IMR-90 (cell line): ENCODE measurements around the gene ZNF746. TPM values are rescaled to one million over a fixed set of nuclear protein-coding genes. Genes with fewer than 3 reads are reported as not detected.

Experiments used
- ATAC-seq: fragments of 200-7000 bp; cut with Tn5 transposase; 2 replicates; pipeline ENCODE4 v1.9.1; 2020; ENCODE audit warnings: low read depth, mild to moderate bottlenecking, moderate library complexity
- BruUV-seq: library from RNA; stranded (reverse); fragments of 400-500 nt; replicated peaks from 2 replicates; lab custom pipeline; 2021; lab: Mats Ljungman, UMichigan
- CTCF ChIA-PET: fragments of 300-600 bp; formaldehyde crosslinking; extraction: SDS; loops from one replicate; lab custom pipeline; 2021; ENCODE audit warnings: antibody characterized with exemption; lab: Yijun Ruan, JAX
- POLR2A ChIA-PET: fragments of 300-600 bp; sonication (Branson Sonifier 250); formaldehyde crosslinking; loops from one replicate; lab custom pipeline; 2022; ENCODE audit warnings: antibody characterized with exemption; ENCODE audit not compliant: unreplicated experiment; lab: Charles Lee
- DNase-seq: peaks from one replicate; pipeline ENCODE4 v3.0.0; 2013
- H2AFZ ChIP-seq: replicated peaks from 2 replicates; pipeline ENCODE3; 2013; ENCODE audit warnings: low read length, mild to moderate bottlenecking; ENCODE audit not compliant: poor library complexity
- H2AK5ac ChIP-seq: 2 replicates; pipeline ENCODE4 v1.6.1; 2013; ENCODE audit warnings: low read depth, low read length, inconsistent platforms
- H2AK9ac ChIP-seq: replicated peaks from 2 replicates; pipeline ENCODE3; 2013; ENCODE audit warnings: mild to moderate bottlenecking, low read depth, low read length, moderate library complexity; ENCODE audit not compliant: poor library complexity
- H2BK120ac ChIP-seq: 2 replicates; pipeline ENCODE4 v1.6.1; 2013; ENCODE audit warnings: low read depth, low read length, inconsistent platforms
- H2BK15ac ChIP-seq: 3 replicates; pipeline ENCODE4 v1.6.1; 2013; ENCODE audit warnings: low read depth, low read length, inconsistent platforms
- H2BK20ac ChIP-seq: 2 replicates; pipeline ENCODE4 v1.6.1; 2013; ENCODE audit warnings: low read depth, mild to moderate bottlenecking, inconsistent platforms, low read length, moderate library complexity
- H2BK5ac ChIP-seq: 2 replicates; pipeline ENCODE4 v1.6.1; 2013; ENCODE audit warnings: mild to moderate bottlenecking, low read depth, low read length, inconsistent platforms; ENCODE audit not compliant: poor library complexity, severe bottlenecking
- H3K14ac ChIP-seq: replicated peaks from 2 replicates; pipeline ENCODE4 v1.6.1; 2013; ENCODE audit warnings: low read depth, low read length, inconsistent platforms
- H3K18ac ChIP-seq: 2 replicates; pipeline ENCODE4 v1.6.1; 2013; ENCODE audit warnings: low read depth, low read length, control low read depth
- H3K23ac ChIP-seq: 2 replicates; pipeline ENCODE4 v1.6.1; 2013; ENCODE audit warnings: low read depth, low read length, inconsistent platforms
- H3K27ac ChIP-seq: 2 replicates; pipeline ENCODE4 v1.5.1; 2013; ENCODE audit warnings: mild to moderate bottlenecking, control low read depth, low read length; ENCODE audit not compliant: insufficient read depth
- H3K27me3 ChIP-seq: 2 replicates; pipeline ENCODE4 v1.6.1; 2013; ENCODE audit warnings: low read length; ENCODE audit not compliant: control insufficient read depth, insufficient read depth
- H3K36me3 ChIP-seq: 2 replicates; pipeline ENCODE4 v1.6.1; 2013; ENCODE audit warnings: low read length, mixed read lengths; ENCODE audit not compliant: control insufficient read depth, insufficient read depth
- H3K4ac ChIP-seq: 2 replicates; pipeline ENCODE4 v1.6.1; 2013; ENCODE audit warnings: low read depth, low read length, inconsistent platforms
- H3K4me1 ChIP-seq: 2 replicates; pipeline ENCODE4 v1.6.1; 2013; ENCODE audit warnings: low read length, mixed read lengths; ENCODE audit not compliant: control insufficient read depth, insufficient read depth
- H3K4me2 ChIP-seq: 2 replicates; pipeline ENCODE4 v1.6.1; 2013; ENCODE audit warnings: low read depth, mild to moderate bottlenecking, control low read depth, low read length, moderate library complexity
- H3K4me3 ChIP-seq: 2 replicates; pipeline ENCODE4 v1.5.1; 2013; ENCODE audit warnings: low read depth, mild to moderate bottlenecking, control low read depth, low read length, moderate library complexity; ENCODE audit not compliant: insufficient read depth
- H3K56ac ChIP-seq: 2 replicates; pipeline ENCODE4 v1.6.1; 2013; ENCODE audit warnings: low read length, inconsistent platforms; ENCODE audit not compliant: insufficient read depth; ENCODE audit errors: extremely low read depth
- H3K79me1 ChIP-seq, 2 experiments: 2 replicates each; pipeline ENCODE4 v1.6.1; 2013; ENCODE audit warnings: low read length in 2 of 2, inconsistent platforms in 1 of 2, low read depth in 1 of 2
- H3K9ac ChIP-seq: 2 replicates; pipeline ENCODE4 v1.6.1; 2013; ENCODE audit warnings: low read depth, low read length, control low read depth
- H3K9me1 ChIP-seq: 2 replicates; pipeline ENCODE4 v1.6.1; 2013; ENCODE audit warnings: low read length, inconsistent platforms; ENCODE audit not compliant: insufficient read depth
- H3K9me3 ChIP-seq: 2 replicates; pipeline ENCODE4 v1.6.1; 2013; ENCODE audit warnings: low read length; ENCODE audit not compliant: control insufficient read depth, insufficient read depth
- H4K20me1 ChIP-seq: 2 replicates; pipeline ENCODE4 v1.6.1; 2013; ENCODE audit warnings: low read length, inconsistent platforms; ENCODE audit not compliant: insufficient read depth
- H4K5ac ChIP-seq: 2 replicates; pipeline ENCODE4 v1.6.1; 2013; ENCODE audit warnings: mild to moderate bottlenecking, low read depth, low read length, control low read depth
- H4K8ac ChIP-seq, 2 experiments: 2 replicates each; pipeline ENCODE4 v1.6.1; 2013; ENCODE audit warnings: low read depth in 2 of 2, low read length in 2 of 2, control low read depth in 1 of 2, inconsistent platforms in 1 of 2
- H4K91ac ChIP-seq: 2 replicates; pipeline ENCODE4 v1.6.1; 2013; ENCODE audit warnings: low read depth, low read length, inconsistent platforms; ENCODE audit not compliant: insufficient read depth
- BHLHE40 ChIP-seq: fragments of 150-350 bp; IDR thresholded peaks from 2 replicates; pipeline ENCODE4 v1.6.1; 2016; ENCODE audit warnings: mild to moderate bottlenecking, low read depth, low read length
- CEBPB ChIP-seq: IDR thresholded peaks from 2 replicates; pipeline ENCODE4 v1.6.1; 2012; ENCODE audit warnings: low read depth, low read length, improper control_type of control experiment
- CHD1 ChIP-seq: IDR thresholded peaks from 2 replicates; pipeline ENCODE4 v1.6.1; 2012; ENCODE audit warnings: low read depth, low read length, improper control_type of control experiment
- CTCF ChIP-seq: conservative IDR thresholded peaks from 2 replicates; pipeline ENCODE4 v1.5.1; 2012; ENCODE audit warnings: mild to moderate bottlenecking, low read depth, low read length, improper control_type of control experiment
- ELK1 ChIP-seq: fragments of 150-350 bp; IDR thresholded peaks from 2 replicates; pipeline ENCODE4 v1.6.1; 2016; ENCODE audit warnings: low read depth, mild to moderate bottlenecking, low read length, moderate library complexity, borderline replicate concordance
- FOS ChIP-seq: fragments of 150-350 bp; IDR thresholded peaks from 2 replicates; pipeline ENCODE4 v1.6.1; 2016; ENCODE audit warnings: low read depth, low read length
- MAFK ChIP-seq: IDR thresholded peaks from 2 replicates; pipeline ENCODE4 v1.6.1; 2012; ENCODE audit warnings: low read depth, low read length, improper control_type of control experiment
- MAZ ChIP-seq: IDR thresholded peaks from 2 replicates; pipeline ENCODE4 v1.6.1; 2012; ENCODE audit warnings: low read depth, mild to moderate bottlenecking, low read length, improper control_type of control experiment, moderate library complexity, borderline replicate concordance
- MXI1 ChIP-seq: IDR thresholded peaks from 2 replicates; pipeline ENCODE4 v1.6.1; 2012; ENCODE audit warnings: low read depth, mild to moderate bottlenecking, low read length, moderate library complexity, borderline replicate concordance
- NFE2L2 ChIP-seq: fragments of 150-350 bp; IDR thresholded peaks from 2 replicates; pipeline ENCODE4 v1.6.1; 2016; ENCODE audit warnings: low read depth, mild to moderate bottlenecking, low read length
- POLR2A ChIP-seq: IDR thresholded peaks from 2 replicates; pipeline ENCODE4 v1.6.1; 2012; ENCODE audit warnings: mild to moderate bottlenecking, low read depth, low read length
- RAD21 ChIP-seq: IDR thresholded peaks from 2 replicates; pipeline ENCODE4 v1.6.1; 2012; ENCODE audit warnings: low read length, improper control_type of control experiment
- RCOR1 ChIP-seq: IDR thresholded peaks from 2 replicates; pipeline ENCODE4 v1.6.1; 2012; ENCODE audit warnings: mild to moderate bottlenecking, low read length, improper control_type of control experiment; ENCODE audit not compliant: insufficient replicate concordance
- RFX5 ChIP-seq: IDR thresholded peaks from 2 replicates; pipeline ENCODE4 v1.8.0; 2012; ENCODE audit warnings: low read depth, mild to moderate bottlenecking, low read length, moderate library complexity
- SMC3 ChIP-seq: fragments of 150-350 bp; IDR thresholded peaks from 2 replicates; pipeline ENCODE4 v1.6.1; 2016; ENCODE audit warnings: low read depth, mild to moderate bottlenecking, antibody characterized with exemption, low read length, moderate library complexity
- USF2 ChIP-seq: fragments of 150-350 bp; IDR thresholded peaks from 2 replicates; pipeline ENCODE4 v1.6.1; 2017; ENCODE audit warnings: mild to moderate bottlenecking, antibody characterized with exemption, low read length, low read depth
- WGBS, 2 experiments: methylation state at CpG; one replicate each; pipeline versions ENCODE4 v1.1.5 to v1.1.7; 2013; ENCODE audit warnings: missing lambda C conversion rate in 2 of 2; ENCODE audit not compliant: insufficient read length in 1 of 2; ENCODE audit errors: extremely low coverage in 2 of 2; 5-methylcytosine and 5-hydroxymethylcytosine counted together
- dilution Hi-C: fragments of 300-500 bp; cut with HindIII; formaldehyde crosslinking; loops from one replicate; pipeline ENCODE4 v1.14.3; 2018; ENCODE audit warnings: low sequenced_read_pairs; ENCODE audit not compliant: unreplicated experiment
- in situ Hi-C: fragments of 300-500 bp; cut with MboI; formaldehyde crosslinking; loops from 3 replicates; pipeline ENCODE4 v1.14.3; 2019; ENCODE audit warnings: low sequenced_read_pairs, inconsistent platforms, mixed read lengths
- intact Hi-C: fragments of 100-400 bp; cut with micrococcal nuclease; formaldehyde crosslinking; loops from 2 replicates; pipeline ENCODE4 v1.10.0; 2022
- polyA plus RNA-seq, 3 experiments: library from polyadenylated mRNA; depleted of rRNA; stranded (reverse); fragments of >200 nt; gene quantifications; 2 replicates each; pipeline ENCODE4 v1.2.3, GENCODE V29; 2012; ENCODE audit warnings: low replicate concordance in 1 of 3
- total RNA-seq: library from RNA; depleted of rRNA; stranded (reverse); fragments of >200 nt; gene quantifications from 2 replicates; pipeline ENCODE4 v1.2.3, GENCODE V29; 2012

The ZNF746 gene
- total and polyA plus RNA-seq, 2 of the 4 experiments (the other 2 are of a cell fraction) = 6.6 to 8.4 TPM

GRCh38 chr7:149427096-149427680 lies 70.4 kb downstream of the ZNF746 start:
- no peaks in the 10 kb centered on the region; the same call in 1 of the 2 replicates for H3K9me1 ChIP-seq
- no peaks in the 10 kb centered on the region for H4K20me1 ChIP-seq
- no peak overlapping the region for H2BK15ac ChIP-seq
- no peaks in the 10 kb centered on the region for H3K4me1 ChIP-seq
- H4K8ac ChIP-seq = no peak overlapping the region
- H3K56ac ChIP-seq = no peak overlapping the region
- no peak overlapping the region for H3K27ac ChIP-seq
- intact Hi-C loops (loop anchor here (10.0 kb wide), 1 partner anchor 198 kb away; no protein-coding TSS in a partner anchor), dilution Hi-C loops (no loop called here), in situ Hi-C loops (no loop called here)
- CTCF ChIA-PET = no interaction called here
- POLR2A ChIA-PET = interaction anchor here (0.6 kb wide), 1 partner anchor 126 kb away, joined by 3 read pairs; no protein-coding TSS in a partner anchor
- TF ChIP-seq BHLHE40 (no peak), CEBPB (no peak), CHD1 (no peak), POLR2A (no peak), MAZ (no peak), ELK1 (no peak), NFE2L2 (no peak), RCOR1 (no peak), MXI1 (no peak), FOS (no peak), RAD21 (no peak), SMC3 (no peak), USF2 (no peak), CTCF (no peak), RFX5 (no peak), MAFK (no peak)
- H4K5ac ChIP-seq = no peak overlapping the region
- H3K4me3 ChIP-seq = no peak overlapping the region
- WGBS, 2 experiments = 100% methylated on average over 1 of the region's 4 CpGs; no CpG with 5 or more reads in 1 of the 2 experiments
- no peak overlapping the region for H3K18ac ChIP-seq
- H4K91ac ChIP-seq = no peak overlapping the region
- H3K9ac ChIP-seq = no peak overlapping the region
- no peaks in the 10 kb centered on the region for H3K27me3 ChIP-seq
- H3K36me3 ChIP-seq = peaks cover 15% of the 10 kb centered on the region
- no peak overlapping the region for H2AK5ac ChIP-seq
- H2AK9ac ChIP-seq = no peak overlapping the region
- no peak overlapping the region for H3K4me2 ChIP-seq
- H3K14ac ChIP-seq = no peak overlapping the region
- no TSS peak for BruUV-seq
- no peak overlapping the region for H3K23ac ChIP-seq
- no peak overlapping the region for H2BK120ac ChIP-seq
- no peaks in the 10 kb centered on the region for H3K9me3 ChIP-seq
- ATAC-seq (no peak), DNase-seq (no peak)
- H2BK5ac ChIP-seq = no peak overlapping the region
- no peak overlapping the region for H2AFZ ChIP-seq
- H2BK20ac ChIP-seq = no peak overlapping the region
- H3K4ac ChIP-seq = no peak overlapping the region
- peaks cover 0 to 4% of the 10 kb centered on the region in 2 experiments; a peak in 1 of 4 replicates for H3K79me1 ChIP-seq
